Testis (tissue), 2 donors: ENCODE results near the gene RYR1.

Source experiments
- CTCF ChIP-seq, 3 experiments: fragments of 450-650 bp in 2 of 3; fragments of 200-600 bp in 1 of 3; sonication (generic) in 1 of 3; IDR thresholded peaks; one replicate each; pipeline ENCODE4 v1.5.1; 2016 to 2019; ENCODE audit warnings: antibody characterized with exemption in 3 of 3, mild to moderate bottlenecking in 2 of 3, moderate library complexity in 1 of 3
- POLR2A ChIP-seq: fragments of 450-650 bp; IDR thresholded peaks from one replicate; pipeline ENCODE4 v1.6.1; 2017; ENCODE audit warnings: antibody characterized with exemption, mild to moderate bottlenecking, moderate library complexity

GRCh38 chr19:38511074-38511708, 77.7 kb downstream of the RYR1 start:
- TF ChIP-seq CTCF (IDR thresholded peaks at IDR 0.05) (no peak), POLR2A (no peak)
